ENCODE measurements around the gene FSD1L. TPM values are rescaled to one million over a fixed set of nuclear protein-coding genes. Genes with fewer than 3 reads are reported as not detected.

Gene FSD1L
- total RNA-seq, 1 experiment from 2014 or later, result 5.7 TPM

DNA sequence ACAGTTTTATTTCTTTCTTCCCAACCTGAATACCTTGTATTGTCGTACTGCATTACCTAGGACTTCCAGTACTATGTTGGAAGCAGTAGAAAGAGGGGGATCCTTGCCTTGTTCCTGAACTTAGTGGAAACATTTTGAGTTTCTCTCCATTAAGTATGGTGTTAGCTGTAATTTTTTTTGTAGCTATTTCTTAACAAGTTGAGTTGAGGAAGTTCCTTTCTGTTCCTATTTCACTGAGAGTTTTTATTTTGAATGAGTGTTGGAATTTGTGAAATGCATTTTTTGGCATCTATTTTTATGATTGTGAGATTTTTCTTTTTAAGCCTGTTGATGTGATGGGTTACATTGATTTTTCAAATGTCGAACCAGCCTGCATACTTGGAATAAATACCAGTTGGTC lies 49.0 kb downstream of the FSD1L start:
- no peaks in the 10 kb centered on the region for H3K36me3 ChIP-seq (ENCODE audit: control insufficient read depth, insufficient read depth, low read length)
- H3K9me3 ChIP-seq, result no peaks in the 10 kb centered on the region
- no TSS peak for BruUV-seq (replicated peaks)
- Mint-ChIP-seq H3K27ac (ENCODE audit: unreplicated experiment) (no peak overlapping the region), H3K36me3 (ENCODE audit: insufficient read depth, unreplicated experiment) (peaks cover 5% of the 10 kb centered on the region), H3K4me3 (ENCODE audit: unreplicated experiment) (no peak overlapping the region), H3K9me3 (ENCODE audit: unreplicated experiment) (peaks cover 9% of the 10 kb centered on the region), H3K27me3 (ENCODE audit: insufficient read depth, unreplicated experiment) (no peaks in the 10 kb centered on the region), H3K4me1 (ENCODE audit: low read depth, unreplicated experiment) (peaks cover 9% of the 10 kb centered on the region)
- no peak for DNase-seq
- ChIA-PET CTCF (no interaction called here), POLR2A (no interaction called here)
- intact Hi-C loops (cut with micrococcal nuclease; ENCODE audit: unreplicated experiment), result no loop called here
- no peaks in the 10 kb centered on the region for H3K27me3 ChIP-seq (replicated peaks; ENCODE audit: control insufficient read depth, insufficient read depth, low read length)
- H3K4me3 ChIP-seq (ENCODE audit: low read depth, low read length), result no peak overlapping the region
- TF ChIP-seq CTCF (IDR thresholded peaks at IDR 0.05; ENCODE audit: insufficient read depth in 1 of 2, low read depth in 1 of 2, low read length in 1 of 2, severe bottlenecking in 1 of 2, unreplicated experiment in 1 of 2), result no peak
- H3K4me1 ChIP-seq, result peaks cover 4% of the 10 kb centered on the region; the same call in 1 of the 2 replicates

DNA sequence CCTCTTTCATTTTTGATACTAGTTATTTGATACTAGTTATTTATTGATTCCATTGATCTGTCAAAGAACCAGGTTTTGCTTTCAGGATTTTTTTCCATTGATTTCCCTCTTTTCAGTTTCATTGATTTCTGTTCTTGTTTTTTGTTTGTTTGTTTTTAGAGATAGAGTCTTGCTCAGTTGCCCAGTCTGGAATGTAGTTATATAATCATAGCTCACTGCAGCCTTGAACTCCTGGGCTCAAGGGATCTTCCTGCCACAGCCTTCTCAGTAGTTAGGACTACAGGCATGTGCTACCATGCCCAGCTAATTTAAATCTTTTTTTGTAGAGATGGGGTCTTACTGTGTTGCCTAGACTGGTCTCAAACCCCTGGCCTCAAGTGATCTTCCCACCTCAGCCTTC lies 49.9 kb downstream of the FSD1L start:
- Mint-ChIP-seq H3K27me3 (ENCODE audit: insufficient read depth, unreplicated experiment) (no peaks in the 10 kb centered on the region), H3K9me3 (ENCODE audit: unreplicated experiment) (peaks cover 2% of the 10 kb centered on the region), H3K27ac (ENCODE audit: unreplicated experiment) (no peak overlapping the region), H3K36me3 (ENCODE audit: insufficient read depth, unreplicated experiment) (peaks cover under 1% of the 10 kb centered on the region), H3K4me3 (ENCODE audit: unreplicated experiment) (no peak overlapping the region), H3K4me1 (ENCODE audit: low read depth, unreplicated experiment) (peaks cover 9% of the 10 kb centered on the region)
- BruUV-seq (replicated peaks), result no TSS peak
- no peak for DNase-seq
- Histone ChIP-seq H3K9me3 (no peaks in the 10 kb centered on the region), H3K4me1 (peaks cover 4% of the 10 kb centered on the region; the same call in 1 of the 2 replicates), H3K27me3 (replicated peaks; ENCODE audit: control insufficient read depth, insufficient read depth, low read length) (no peaks in the 10 kb centered on the region), H3K4me3 (ENCODE audit: low read depth, low read length) (no peak overlapping the region), H3K36me3 (ENCODE audit: control insufficient read depth, insufficient read depth, low read length) (no peaks in the 10 kb centered on the region)
- POLR2A ChIA-PET, result no interaction called here
- intact Hi-C loops (cut with micrococcal nuclease; ENCODE audit: unreplicated experiment), result no loop called here
- no peak for TF ChIP-seq CTCF (IDR thresholded peaks at IDR 0.05; ENCODE audit: insufficient read depth in 1 of 2, low read depth in 1 of 2, low read length in 1 of 2, severe bottlenecking in 1 of 2, unreplicated experiment in 1 of 2)
- CTCF ChIA-PET, result no interaction called here

- BruUV-seq (replicated peaks), result no TSS peak
- Mint-ChIP-seq H3K27ac (ENCODE audit: unreplicated experiment) (no peak overlapping the region), H3K36me3 (ENCODE audit: insufficient read depth, unreplicated experiment) (no peaks in the 10 kb centered on the region), H3K4me1 (ENCODE audit: low read depth, unreplicated experiment) (peaks cover 14% of the 10 kb centered on the region), H3K27me3 (ENCODE audit: insufficient read depth, unreplicated experiment) (no peaks in the 10 kb centered on the region), H3K9me3 (ENCODE audit: unreplicated experiment) (no peaks in the 10 kb centered on the region), H3K4me3 (ENCODE audit: unreplicated experiment) (no peak overlapping the region)
- no peaks in the 10 kb centered on the region for H3K36me3 ChIP-seq (ENCODE audit: control insufficient read depth, insufficient read depth, low read length)
- H3K27me3 ChIP-seq (replicated peaks; ENCODE audit: control insufficient read depth, insufficient read depth, low read length), result no peaks in the 10 kb centered on the region
- peaks cover 10% of the 10 kb centered on the region for H3K4me1 ChIP-seq
- intact Hi-C loops (cut with micrococcal nuclease; ENCODE audit: unreplicated experiment), result no loop called here
- CTCF ChIA-PET, result no interaction called here
- H3K9me3 ChIP-seq, result no peaks in the 10 kb centered on the region
- DNase-seq, result no peak
- TF ChIP-seq CTCF (IDR thresholded peaks at IDR 0.05; ENCODE audit: insufficient read depth in 1 of 2, low read depth in 1 of 2, low read length in 1 of 2, severe bottlenecking in 1 of 2, unreplicated experiment in 1 of 2), result no peak
- H3K4me3 ChIP-seq (ENCODE audit: low read depth, low read length), result no peak overlapping the region
- POLR2A ChIA-PET, result no interaction called here
Observed at GRCh38 chr9:105500108-105500766, 52.4 kb downstream of the FSD1L start.
